GM18519 (cell line): ENCODE results near the gene GBX2.

ENCODE experiments used
- ATAC-seq: cut with Tn5 transposase; IDR thresholded peaks from one replicate; pipeline ENCODE4 v1.9.1; 2021; ENCODE audit warnings: mild to moderate bottlenecking, moderate library complexity; ENCODE audit not compliant: unreplicated experiment, low FRiP score

The GBX2 gene

DNA sequence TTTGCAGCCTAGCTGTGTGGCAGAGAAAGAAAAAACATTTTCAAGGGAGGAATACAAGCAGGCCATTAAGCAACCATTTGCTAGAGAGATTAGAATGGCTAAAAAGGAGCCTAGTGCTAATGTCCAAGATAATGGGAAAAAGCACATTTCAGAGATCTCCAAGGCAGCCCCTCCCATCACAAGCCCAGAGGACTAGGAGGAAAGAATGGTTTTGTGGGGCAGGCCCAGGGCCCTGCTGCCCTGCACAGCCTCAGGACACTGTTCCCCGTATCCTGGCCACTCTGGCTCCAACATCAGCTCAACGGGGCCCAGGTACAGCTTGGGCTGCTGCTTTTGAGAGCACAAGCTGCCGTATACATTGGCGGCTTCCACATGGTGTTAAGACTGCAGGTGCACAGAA is 16.5 kb upstream of the GBX2 start:
- ATAC-seq, result no peak

GRCh38 chr2:236180831-236181453 is 12.8 kb upstream of the GBX2 start:
- ATAC-seq, result no peak

GRCh38 chr2:236180076-236180816 is 12.1 kb upstream of the GBX2 start:
- ATAC-seq, result no peak

GRCh38 chr2:236179236-236180075 is 11.3 kb upstream of the GBX2 start:
- ATAC-seq, result no peak

GRCh38 chr2:236178890-236179235 is 10.7 kb upstream of the GBX2 start:
- no peak for ATAC-seq

DNA sequence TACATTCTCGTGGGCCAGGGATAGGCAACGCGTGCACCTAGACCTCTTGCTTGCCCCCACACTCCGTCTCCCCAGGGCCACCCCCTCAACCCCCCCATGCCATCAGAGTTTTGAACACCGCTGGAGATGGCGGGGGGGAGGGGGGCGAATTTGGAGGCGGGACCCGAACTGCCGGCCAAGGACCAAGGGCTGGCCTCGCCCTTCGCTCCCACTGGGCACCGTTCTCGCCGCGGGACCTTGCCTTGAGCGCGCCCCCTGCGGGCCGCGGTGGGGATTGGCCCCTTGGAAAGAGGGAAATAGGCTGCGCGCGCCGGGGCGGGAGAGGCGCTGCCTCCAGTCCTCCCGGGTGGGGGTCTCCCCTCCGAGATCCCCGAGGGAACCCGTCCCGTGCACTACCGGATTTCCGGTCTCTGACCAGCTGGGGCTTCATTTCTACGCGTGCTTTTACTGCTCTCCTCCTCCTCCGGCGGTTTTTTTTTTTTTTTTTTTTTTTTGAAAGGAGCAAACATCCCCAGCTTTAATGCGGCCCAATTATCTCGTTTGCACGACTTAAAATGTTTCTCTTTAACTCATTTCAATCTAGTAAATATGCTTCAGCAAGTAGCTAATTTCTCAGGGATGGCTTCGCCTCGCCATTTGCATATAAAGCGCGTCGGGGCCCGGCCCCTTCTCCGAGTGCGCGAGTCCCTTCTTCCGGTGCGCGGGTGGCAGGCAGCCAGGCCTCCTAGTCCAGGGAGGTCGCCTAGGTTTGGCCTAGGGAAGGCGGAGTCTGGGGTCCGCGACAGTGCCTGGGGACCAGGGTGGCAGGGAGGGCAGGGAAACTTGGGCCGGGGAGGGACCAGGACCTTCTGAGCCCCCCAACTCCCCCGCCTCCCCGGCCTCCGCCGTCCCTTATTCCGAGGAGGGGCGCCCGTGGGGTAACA is 10.0 kb upstream of the GBX2 start:
- no peak for ATAC-seq

GRCh38 chr2:236177604-236177966 is 9.4 kb upstream of the GBX2 start:
- no peak for ATAC-seq

GRCh38 chr2:236176951-236177350 is 8.8 kb upstream of the GBX2 start:
- no peak for ATAC-seq

DNA sequence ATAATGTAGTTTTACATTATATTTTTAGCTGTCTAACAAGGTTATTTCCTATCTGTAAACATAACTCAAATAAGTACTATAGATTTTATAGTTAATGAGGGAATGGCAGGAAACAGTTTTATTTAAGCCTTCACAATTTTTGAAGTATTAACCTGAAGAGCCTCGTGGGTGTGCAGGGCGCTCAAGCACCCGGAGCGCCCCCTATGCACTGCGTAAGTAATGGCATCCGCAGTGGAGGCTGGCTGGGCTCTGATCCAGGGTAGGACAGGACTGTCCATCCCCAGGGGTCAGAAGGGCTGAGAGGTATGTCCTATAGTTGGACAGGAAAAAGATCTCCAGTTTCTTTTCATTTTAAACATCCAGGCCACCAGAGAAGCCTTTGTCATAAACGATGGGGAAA is 8.2 kb upstream of the GBX2 start:
- no peak for ATAC-seq

DNA sequence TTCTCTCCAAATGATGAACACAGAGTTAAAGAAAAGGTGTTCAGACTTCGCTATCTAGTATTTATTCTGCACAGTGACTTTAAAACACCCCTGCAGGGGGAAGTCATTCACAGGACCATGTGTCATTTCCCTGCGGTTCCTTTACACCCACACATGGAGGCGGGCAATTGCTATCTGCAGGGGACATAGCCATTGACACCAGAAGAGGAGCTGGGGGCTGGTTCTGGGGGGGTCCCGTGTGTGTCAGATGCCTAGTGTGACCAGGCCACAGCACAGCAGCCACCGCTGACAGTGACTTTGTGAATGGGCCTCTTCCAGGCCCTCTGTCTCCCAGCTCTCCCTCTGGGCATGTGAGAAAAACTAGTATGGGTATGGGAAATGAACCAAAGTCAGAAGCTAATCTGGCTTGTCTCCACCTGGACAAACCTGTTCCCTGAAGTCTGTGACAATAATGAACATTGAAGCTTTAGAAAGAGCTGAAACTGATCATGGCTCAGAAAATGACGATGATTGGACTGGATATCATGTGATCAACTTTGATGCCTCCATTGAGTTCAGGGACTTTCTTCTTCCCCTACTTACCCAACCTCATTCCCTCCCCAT is 7.5 kb upstream of the GBX2 start:
- no peak for ATAC-seq

DNA sequence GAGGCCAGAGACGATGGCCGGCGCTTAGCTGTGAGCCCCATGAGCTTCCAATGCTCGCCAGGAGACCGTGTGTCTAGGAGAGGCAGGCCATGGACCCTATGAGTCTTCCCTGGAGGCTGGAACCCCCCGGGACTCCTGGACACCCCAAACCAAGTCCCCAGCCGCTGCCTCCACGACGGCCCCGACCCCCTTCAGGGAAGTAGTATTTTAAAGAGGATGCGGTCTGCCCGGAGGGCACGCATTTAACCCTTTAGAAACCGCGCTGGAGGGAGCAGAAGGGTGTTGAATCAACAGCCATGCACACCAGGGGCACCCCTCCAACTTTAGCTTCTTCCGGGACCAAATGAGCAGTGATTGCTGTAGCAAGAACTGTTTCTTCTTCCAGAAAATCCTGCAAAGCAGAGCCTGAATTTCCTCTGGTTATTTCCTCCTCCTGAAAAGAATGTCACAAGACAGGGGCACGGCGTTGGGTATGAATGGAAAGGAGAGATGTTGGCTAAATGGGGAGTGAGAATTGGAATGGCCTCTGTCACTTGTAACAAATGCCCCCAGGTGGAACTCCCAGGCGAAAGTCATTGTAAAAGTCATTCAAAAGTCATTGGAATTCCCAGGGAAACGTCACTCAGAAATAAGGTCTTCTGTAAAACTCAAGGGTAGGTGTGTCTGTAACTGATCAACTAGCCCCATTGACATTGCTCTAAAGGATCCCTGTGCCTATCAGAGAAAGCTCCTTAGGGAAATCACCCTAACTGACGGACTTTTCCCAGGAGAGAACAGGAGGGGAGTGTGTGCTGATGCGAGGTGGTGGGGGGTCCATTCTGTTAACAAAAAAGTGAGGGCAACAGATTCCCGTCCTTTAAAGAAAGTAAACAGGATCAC is 5.8 kb upstream of the GBX2 start:
- no peak for ATAC-seq

DNA sequence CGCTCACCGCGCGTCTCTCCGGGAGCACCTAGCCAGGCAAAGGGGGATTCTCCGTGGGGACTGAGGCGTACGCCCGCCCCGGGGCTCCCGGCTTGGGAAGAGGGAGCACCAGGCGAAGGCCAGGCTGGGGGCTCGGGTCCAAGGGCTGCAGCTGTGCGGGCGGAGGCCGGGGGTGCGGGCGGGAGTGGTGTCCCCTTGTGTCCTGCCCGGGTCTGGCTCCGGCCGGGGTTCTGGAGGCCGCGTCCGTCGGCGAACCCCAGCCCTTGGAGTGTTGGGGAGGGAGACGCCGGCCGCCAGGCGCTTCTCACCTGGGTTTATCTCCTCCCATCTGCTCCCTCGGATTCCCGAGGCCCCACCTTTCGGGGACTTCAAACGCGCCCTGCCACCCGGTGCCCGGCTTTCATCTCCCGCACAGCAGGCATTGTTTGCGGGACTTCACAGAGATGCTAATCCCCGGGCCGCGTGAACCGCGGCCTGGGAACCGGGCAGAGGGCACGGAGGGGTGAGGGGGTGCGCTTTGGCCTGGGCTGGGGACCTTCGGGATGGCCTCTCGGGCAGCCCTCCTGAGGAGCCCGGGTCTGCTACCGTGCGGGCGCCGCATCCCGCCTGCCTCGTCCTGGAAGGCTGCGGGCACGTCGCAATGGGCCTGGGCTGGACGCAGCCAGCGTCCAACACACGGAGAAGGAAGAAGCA is 5.0 kb upstream of the GBX2 start:
- no peak for ATAC-seq

DNA sequence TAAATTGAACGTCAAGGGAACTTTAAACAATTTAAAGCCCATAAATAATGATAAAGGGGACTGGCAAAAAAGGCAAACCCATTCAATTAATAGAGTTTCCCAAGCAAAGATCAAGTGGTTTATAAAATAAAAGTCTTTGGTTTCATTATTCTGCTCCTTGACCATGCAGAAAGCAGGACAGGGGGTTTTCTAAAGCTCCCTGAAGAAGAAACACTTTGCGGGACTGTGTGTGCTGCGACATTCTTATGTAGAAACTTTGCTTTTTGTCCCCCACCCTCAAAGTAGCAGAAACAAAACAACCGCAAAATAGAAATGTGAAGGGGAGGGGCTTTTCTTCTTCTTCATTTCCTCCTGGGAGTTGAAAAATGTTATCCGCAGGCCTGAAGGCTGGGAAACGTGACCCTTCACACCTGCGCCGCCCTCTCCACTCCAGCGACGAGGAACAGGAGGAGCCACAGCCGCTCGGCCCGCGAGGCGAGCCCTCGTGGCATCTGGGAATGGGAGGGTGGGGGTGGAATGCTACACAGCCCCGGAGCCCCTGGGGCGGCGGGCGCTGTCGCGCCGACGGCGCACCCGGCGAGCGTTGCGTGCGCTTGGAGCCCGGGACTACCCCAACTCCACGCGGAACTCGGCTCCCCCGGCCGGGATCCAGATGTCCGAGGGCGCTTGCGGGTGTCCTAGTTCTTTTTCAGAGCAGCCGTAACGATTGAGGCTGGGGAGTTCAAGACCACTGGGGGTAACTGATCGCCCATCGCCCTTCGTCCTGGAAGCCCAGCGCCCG is 4.3 kb upstream of the GBX2 start:
- no peak for ATAC-seq

DNA sequence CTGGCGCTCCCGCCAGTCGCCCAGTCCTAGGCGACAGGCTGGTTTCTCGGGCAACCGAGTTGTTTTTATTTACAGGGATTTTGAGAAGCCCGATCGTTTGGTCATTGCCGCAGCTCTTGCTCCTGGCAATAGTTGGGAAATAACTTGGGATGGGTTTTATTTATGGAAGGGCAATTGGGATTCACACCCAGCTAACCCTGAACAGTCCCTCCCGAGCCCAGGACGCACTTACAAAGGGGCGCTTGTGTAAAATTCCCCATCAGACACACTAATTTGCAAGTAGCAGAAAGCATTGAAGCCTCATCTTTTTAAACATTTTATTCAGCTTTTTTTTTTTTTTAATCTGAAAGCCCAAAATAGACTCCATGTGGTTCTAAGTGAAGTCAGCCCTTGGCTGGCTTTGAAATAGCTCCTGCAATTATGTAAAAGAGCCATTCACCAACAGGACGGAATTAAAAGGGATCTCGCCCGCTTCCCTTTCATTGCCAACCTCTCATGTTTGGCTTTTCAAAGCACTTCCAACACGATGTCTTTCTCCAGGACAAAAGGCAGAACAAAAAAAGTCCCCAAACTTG is 3.6 kb upstream of the GBX2 start:
- ATAC-seq, result no peak

- ATAC-seq, result no peak
Observed at GRCh38 chr2:236171181-236171679, 3.0 kb upstream of the GBX2 start.

- no peak for ATAC-seq
Observed at GRCh38 chr2:236170590-236171165, 2.5 kb upstream of the GBX2 start.
